Stimulated activated CD4-positive, alpha-beta T cell treated with anti-CD3 and anti-CD28 coated beads, Interleukin-1b, Interleukin-23, amount 100 ng/mL, for 48 hours (primary cell): Measurements from ENCODE around the gene KIFAP3.
"Not testable (repeated sequence)": the region's sequence is repeated elsewhere in the genome, so short reads cannot be mapped to it uniquely, and the experiment has no call there.

Experiments used
- DNase-seq: peaks from one replicate; pipeline ENCODE4 v3.0.0-alpha.2; 2020

The KIFAP3 gene

DNA sequence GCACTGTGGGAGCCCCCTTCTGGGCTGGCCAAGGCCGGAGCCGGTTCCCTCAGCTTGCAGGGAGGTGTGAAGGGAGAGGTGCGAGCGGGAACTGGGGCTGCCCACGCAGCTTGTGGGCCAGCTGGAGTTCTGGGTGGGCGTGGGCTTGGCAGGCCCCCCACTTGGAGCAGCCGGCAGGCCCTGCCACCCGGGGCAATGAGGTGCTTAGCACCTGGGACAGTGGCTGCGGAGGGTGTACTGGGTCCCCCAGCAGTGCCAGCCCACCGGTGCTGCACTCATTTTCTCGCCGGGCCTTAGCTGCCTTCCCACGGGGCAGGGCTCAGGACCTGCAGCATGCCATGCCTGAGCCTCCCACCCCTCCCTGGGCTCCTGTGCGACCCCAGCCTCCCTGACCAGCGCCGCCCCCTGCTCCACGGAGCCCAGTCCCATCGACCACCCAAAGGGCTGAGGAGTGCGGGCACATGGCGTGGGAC, 192.4 kb downstream of the KIFAP3 start:
- no peak for DNase-seq

DNA sequence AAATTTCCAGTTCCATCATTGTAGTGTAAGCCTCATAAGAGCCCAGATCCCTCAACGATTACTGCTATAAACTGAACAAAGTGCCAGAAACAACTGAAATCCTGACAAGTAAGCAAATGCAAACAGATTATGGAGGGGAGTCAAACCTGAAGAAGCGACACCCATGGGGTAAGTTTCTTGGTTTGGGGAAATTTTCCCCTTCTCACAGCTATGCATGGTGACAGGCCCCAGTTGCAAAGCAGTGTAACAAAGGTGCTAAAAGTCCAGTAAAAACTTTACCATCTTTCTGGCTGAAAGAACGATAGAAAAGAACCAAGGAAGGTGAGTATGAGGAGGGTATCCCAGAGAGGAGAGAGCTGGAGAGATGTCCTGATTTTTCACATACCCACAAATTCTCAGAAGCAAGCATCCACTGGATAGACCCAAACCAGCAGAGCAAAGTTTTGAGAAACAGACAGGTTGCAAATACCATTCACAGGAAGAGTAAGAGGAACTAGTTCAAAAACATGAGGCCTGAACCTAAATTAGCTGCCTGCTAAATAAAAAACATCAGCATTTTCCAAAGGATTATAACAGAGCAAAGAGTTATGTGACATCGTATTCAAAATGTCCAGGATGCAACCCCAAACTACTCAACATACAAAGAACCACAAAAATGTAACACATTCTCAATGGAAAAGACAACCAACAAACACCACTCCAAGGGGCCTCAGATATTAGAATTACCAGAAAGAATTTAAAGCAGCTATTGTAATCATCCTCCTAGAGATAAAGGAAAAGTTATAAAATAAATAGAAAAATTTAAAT, 195.3 kb downstream of the KIFAP3 start:
- DNase-seq: no peak

DNA sequence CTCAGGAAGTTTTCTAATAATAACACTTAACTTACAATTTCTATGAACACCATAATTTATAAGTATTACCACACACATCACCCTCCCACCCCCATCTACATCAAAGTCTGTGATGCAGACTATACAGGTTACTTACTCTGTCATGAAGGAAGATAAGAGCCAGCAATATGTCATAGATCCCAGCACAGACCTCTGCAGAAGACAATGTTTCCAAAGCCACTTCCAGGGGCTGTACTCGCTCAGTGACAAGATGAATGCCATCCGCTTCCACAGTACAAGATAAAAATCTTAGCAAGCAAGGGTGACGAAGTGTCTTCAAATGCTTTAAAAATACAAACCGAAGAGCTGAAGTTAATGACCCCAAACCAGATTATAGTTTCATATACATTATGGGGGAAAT, 196.0 kb downstream of the KIFAP3 start:
- DNase-seq: no peak

DNA sequence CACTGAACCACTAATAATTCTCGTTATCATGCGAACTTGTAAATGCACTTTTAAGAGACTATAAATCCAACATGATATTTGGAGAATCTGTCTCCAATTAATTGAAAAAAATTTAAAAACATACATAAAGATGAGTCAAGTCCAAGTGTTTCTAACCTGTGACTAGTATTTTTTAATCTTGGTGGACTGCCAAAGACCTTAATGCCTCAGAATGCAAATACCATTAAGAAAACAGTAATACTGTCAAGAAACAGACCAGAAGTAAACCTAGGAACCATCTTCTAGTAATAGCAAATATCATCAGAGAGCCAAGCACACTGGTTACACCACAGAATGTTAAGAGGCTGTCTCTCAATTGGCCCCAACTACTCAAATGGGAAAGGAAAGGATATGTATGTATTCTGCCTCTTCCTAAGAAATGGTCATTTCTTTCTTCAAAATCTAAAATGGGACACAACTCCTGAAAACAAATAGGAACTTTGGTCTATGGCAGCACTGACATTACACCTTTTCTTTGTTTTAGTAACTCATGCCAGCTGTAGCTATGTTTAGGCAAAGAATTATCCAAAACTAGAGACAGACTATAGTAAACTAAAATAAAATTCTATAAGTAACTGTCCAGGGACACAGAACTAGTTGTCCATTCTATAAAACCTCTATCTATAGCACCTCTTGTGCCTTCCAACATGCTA, 196.5 kb downstream of the KIFAP3 start:
- no peak for DNase-seq

DNA sequence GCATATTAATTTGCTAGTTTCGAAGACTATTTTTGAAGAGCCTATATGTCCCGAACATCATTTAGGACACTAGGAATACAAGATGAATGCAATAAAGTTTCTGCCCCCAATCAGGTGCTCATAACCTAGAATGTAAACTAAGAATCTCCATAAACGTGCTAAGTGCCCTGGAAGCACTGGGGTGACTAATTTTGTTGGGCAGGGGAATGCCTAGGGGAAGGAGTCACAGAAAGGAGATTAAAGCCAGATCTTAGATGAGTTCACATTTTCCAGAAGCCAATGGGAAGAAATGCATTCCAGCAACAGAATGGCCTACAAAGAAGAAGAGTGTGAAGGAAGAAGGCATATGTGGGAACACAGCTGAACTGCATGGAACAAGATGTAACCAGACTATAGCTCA, 200.3 kb downstream of the KIFAP3 start:
- DNase-seq: no peak

DNA sequence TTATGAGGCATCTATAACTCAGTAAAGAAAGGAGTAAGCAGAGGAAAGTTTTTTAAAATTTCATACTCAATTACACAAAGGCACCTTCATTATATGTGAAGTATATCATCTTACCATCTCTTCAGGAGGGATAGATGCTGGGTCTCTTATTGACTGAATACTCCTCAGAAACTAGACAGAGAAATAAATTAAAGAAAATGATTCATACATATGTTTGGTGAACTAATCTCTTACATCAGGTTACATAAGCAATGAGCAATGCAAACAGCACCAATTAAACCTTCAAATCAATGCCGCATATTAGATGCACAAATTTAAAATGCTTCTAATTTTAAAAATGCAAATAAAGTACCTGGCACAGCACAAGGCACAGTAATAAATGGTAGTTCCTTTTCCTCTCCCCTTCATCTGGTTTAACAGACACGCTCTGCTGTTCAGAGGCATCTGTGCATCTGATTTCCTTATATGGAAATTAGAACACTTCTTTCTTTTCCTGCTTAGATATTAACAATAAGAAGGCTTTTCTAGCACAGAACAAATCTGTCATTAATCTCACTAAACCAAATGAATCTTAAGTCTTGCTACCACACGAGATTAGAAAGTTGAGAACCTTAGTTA, 200.8 kb downstream of the KIFAP3 start:
- no peak for DNase-seq

DNA sequence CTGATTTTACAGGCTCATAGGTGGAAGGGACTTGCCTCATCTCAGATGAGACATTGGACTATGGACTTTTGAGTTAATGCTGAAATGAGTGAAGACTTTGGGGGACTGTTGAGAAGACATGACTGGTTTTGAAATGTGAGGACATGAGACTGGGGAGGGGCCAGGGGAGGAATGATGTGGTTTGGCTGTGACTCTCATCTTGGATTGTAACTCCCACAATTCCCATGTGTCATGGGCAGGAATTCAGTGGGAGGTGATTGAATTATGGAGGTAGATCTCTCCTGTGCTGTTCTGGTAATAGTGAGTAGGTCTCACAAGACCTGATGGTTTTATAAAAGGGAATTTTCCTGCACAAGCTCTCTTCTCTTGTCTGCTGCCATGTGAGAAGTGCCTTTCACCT, 201.6 kb downstream of the KIFAP3 start:
- DNase-seq: no peak

DNA sequence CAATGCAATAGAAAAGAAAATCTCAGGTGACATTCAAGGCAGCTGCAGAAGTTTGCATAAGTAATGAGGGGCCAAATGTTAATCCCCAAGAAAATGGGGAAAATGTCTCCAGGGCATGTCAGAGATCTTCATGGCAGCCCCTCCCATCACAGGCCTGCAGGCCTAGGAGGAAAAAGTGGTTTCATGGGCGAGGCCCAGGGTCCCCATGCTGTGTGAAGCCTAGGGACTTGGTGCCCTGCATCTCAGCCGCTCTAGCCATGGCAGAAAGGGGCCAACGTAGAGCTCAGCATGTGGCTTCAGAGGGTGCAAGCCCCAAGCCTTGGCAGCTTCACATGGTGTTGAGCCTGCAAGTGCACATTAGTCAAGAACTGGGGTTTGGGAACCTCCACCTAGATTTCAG, 202.5 kb downstream of the KIFAP3 start:
- not testable (repeated sequence) for DNase-seq
